A549 (cell line): ENCODE measurements around the gene SERINC3. TPM values are rescaled to one million over a fixed set of nuclear protein-coding genes. Genes with fewer than 3 reads are reported as not detected.

ENCODE experiments used
- ATAC-seq, 2 experiments: fragments of 200-7000 bp in 1 of 2; fragments of >200 bp in 1 of 2; cut with Nextera tagmentation in 1 of 2; cut with Tn5 transposase in 1 of 2; 3 replicates each; pipeline versions ENCODE4 v1.8.0 to v1.9.1; 2018 to 2020; ENCODE audit warnings: mild to moderate bottlenecking in 1 of 2, moderate library complexity in 1 of 2
- CTCF ChIA-PET: fragments of 300-600 bp; sonication (Branson Sonifier 250); formaldehyde crosslinking; extraction: SDS; loops from one replicate; lab custom pipeline; 2021; ENCODE audit warnings: antibody characterized with exemption, inconsistent platforms; lab: Yijun Ruan, JAX
- POLR2A ChIA-PET: fragments of 350-600 bp; formaldehyde crosslinking; extraction: SDS; loops from one replicate; lab custom pipeline; 2021; ENCODE audit warnings: antibody characterized with exemption, inconsistent platforms; lab: Yijun Ruan, JAX
- DNase-seq, 2 experiments: peaks; one replicate each; pipeline versions ENCODE4 v3.0.0 to v3.0.0-alpha.2; 2011 to 2016; ENCODE audit warnings: low read depth in 1 of 2, low spot score in 1 of 2
- FAIRE-seq: peaks from 2 replicates; lab custom pipeline; 2011; peaks lifted over from hg19 to GRCh38; lab: Jason Lieb, UNC
- H3K27ac ChIP-seq, 2 experiments: fragments of >200 bp; sonication (Bioruptor Twin); formaldehyde crosslinking; 3 replicates each; pipeline ENCODE4 v1.5.1; 2016 to 2017
- H3K4me1 ChIP-seq: fragments of >200 bp; sonication (Bioruptor Twin); formaldehyde crosslinking; 3 replicates; pipeline ENCODE4 v1.6.1; 2016
- H3K4me2 ChIP-seq: fragments of >200 bp; sonication (Bioruptor Twin); formaldehyde crosslinking; 3 replicates; pipeline ENCODE4 v1.6.1; 2016
- H3K4me3 ChIP-seq: fragments of >200 bp; sonication (Bioruptor Twin); formaldehyde crosslinking; 3 replicates; pipeline ENCODE4 v1.5.1; 2016
- H3K9me3 ChIP-seq: fragments of >200 bp; sonication (Bioruptor Twin); formaldehyde crosslinking; 3 replicates; pipeline ENCODE4 v1.6.1; 2016
- CBX2 ChIP-seq: fragments of 200-600 bp; sonication (generic); IDR thresholded peaks from 2 replicates; pipeline ENCODE4 v1.6.1; 2016; ENCODE audit warnings: low read depth, mild to moderate bottlenecking, borderline replicate concordance
- CHD4 ChIP-seq: fragments of 200-600 bp; sonication (generic); IDR thresholded peaks from 2 replicates; pipeline ENCODE4 v1.6.1; 2016; ENCODE audit warnings: antibody characterized with exemption, mild to moderate bottlenecking, borderline replicate concordance
- E2F6 ChIP-seq: IDR thresholded peaks from 2 replicates; pipeline ENCODE4 v1.6.1; 2012; ENCODE audit warnings: low read depth, borderline replicate concordance
- EHMT2 ChIP-seq: fragments of 200-600 bp; sonication (generic); IDR thresholded peaks from 2 replicates; pipeline ENCODE4 v1.6.1; 2016; ENCODE audit warnings: antibody characterized with exemption, low read depth, mild to moderate bottlenecking, moderate library complexity
- ESRRA ChIP-seq: fragments of 150-350 bp; IDR thresholded peaks from 2 replicates; pipeline ENCODE4 v1.6.1; 2014; ENCODE audit warnings: mild to moderate bottlenecking, low read length, borderline replicate concordance
- FOSL2 ChIP-seq, 2 experiments: fragments of 450-650 bp in 1 of 2; fragments of >200 bp in 1 of 2; sonication (Bioruptor Twin) in 1 of 2; formaldehyde crosslinking; IDR thresholded peaks; 2 replicates each; pipeline versions ENCODE4 v1.5.0 to v1.6.1; 2016 to 2020; ENCODE audit warnings: mild to moderate bottlenecking in 1 of 2, moderate library complexity in 1 of 2
- GATA3 ChIP-seq: IDR thresholded peaks from 2 replicates; pipeline ENCODE4 v1.6.1; 2012; ENCODE audit warnings: borderline replicate concordance
- HDAC2 ChIP-seq: fragments of 200-600 bp; sonication (generic); IDR thresholded peaks from 2 replicates; pipeline ENCODE4 v1.6.1; 2016
- HMGXB4 ChIP-seq: fragments of 250-450 bp; sonication (Bioruptor Pico); IDR thresholded peaks from 2 replicates; pipeline ENCODE4 v1.5.0; 2021; ENCODE audit warnings: mild to moderate bottlenecking, moderate library complexity, borderline replicate concordance
- HOXB13 ChIP-seq: fragments of 250-450 bp; sonication (Bioruptor Pico); IDR thresholded peaks from 2 replicates; pipeline ENCODE4 v1.5.0; 2020; ENCODE audit warnings: low read depth, mild to moderate bottlenecking, moderate library complexity
- HOXB5 ChIP-seq: fragments of 250-450 bp; sonication (Bioruptor Pico); IDR thresholded peaks from 2 replicates; pipeline ENCODE4 v1.5.0; 2020; ENCODE audit warnings: mild to moderate bottlenecking, moderate library complexity
- JUNB ChIP-seq: fragments of >200 bp; sonication (Bioruptor Twin); formaldehyde crosslinking; IDR thresholded peaks from 2 replicates; pipeline ENCODE4 v1.6.1; 2016
- KDM1A ChIP-seq: fragments of 200-600 bp; sonication (generic); IDR thresholded peaks from 2 replicates; pipeline ENCODE4 v1.6.1; 2016; ENCODE audit warnings: low read depth, mild to moderate bottlenecking
- MAZ ChIP-seq: fragments of 150-350 bp; IDR thresholded peaks from 2 replicates; pipeline ENCODE4 v1.6.1; 2014; ENCODE audit warnings: antibody characterized with exemption, low read depth, low read length, borderline replicate concordance
- MYC ChIP-seq: IDR thresholded peaks from 2 replicates; pipeline ENCODE4 v1.6.1; 2012; ENCODE audit warnings: mild to moderate bottlenecking, inconsistent platforms, low read length, improper control_type of control experiment, borderline replicate concordance
- PHF8 ChIP-seq: fragments of 200-600 bp; sonication (generic); IDR thresholded peaks from 2 replicates; pipeline ENCODE4 v1.6.1; 2016; ENCODE audit warnings: low read depth, mild to moderate bottlenecking, antibody characterized with exemption, moderate library complexity, borderline replicate concordance
- RCOR1 ChIP-seq: fragments of 150-350 bp; IDR thresholded peaks from 2 replicates; pipeline ENCODE4 v1.6.1; 2014; ENCODE audit warnings: antibody characterized with exemption, low read length, low read depth
- RFX5 ChIP-seq: fragments of 450-650 bp; IDR thresholded peaks from 2 replicates; pipeline ENCODE4 v1.7.1; 2014; ENCODE audit warnings: antibody characterized with exemption, mild to moderate bottlenecking, moderate library complexity
- RNF2 ChIP-seq: fragments of 200-600 bp; sonication (generic); IDR thresholded peaks from 2 replicates; pipeline ENCODE4 v1.6.1; 2016; ENCODE audit warnings: low read depth, mild to moderate bottlenecking, antibody characterized with exemption, moderate library complexity, borderline replicate concordance
- SMC3 ChIP-seq: fragments of >200 bp; sonication (Bioruptor Twin); formaldehyde crosslinking; IDR thresholded peaks from 3 replicates; pipeline ENCODE4 v1.6.1; 2018; ENCODE audit warnings: inconsistent platforms
- SREBF2 ChIP-seq: fragments of 450-650 bp; IDR thresholded peaks from 2 replicates; pipeline ENCODE4 v1.6.1; 2014; ENCODE audit warnings: mild to moderate bottlenecking, moderate library complexity
- TFCP2L1 ChIP-seq: fragments of 250-450 bp; sonication (Bioruptor Pico); IDR thresholded peaks from 2 replicates; pipeline ENCODE4 v1.5.0; 2021; ENCODE audit warnings: mild to moderate bottlenecking
- ZC3H11A ChIP-seq: fragments of 450-650 bp; IDR thresholded peaks from 2 replicates; pipeline ENCODE4 v1.6.1; 2014; ENCODE audit warnings: antibody characterized with exemption, mild to moderate bottlenecking
- ZSCAN20 ChIP-seq: fragments of 250-450 bp; sonication (Bioruptor Pico); IDR thresholded peaks from 2 replicates; pipeline ENCODE4 v1.8.0; 2022; ENCODE audit warnings: mild to moderate bottlenecking, moderate library complexity
- WGBS: methylation state at CpG from one replicate; pipeline ENCODE4 v1.1.6; 2017; ENCODE audit errors: missing lambda C conversion rate; 5-methylcytosine and 5-hydroxymethylcytosine counted together
- polyA plus RNA-seq, 4 experiments: library from polyadenylated mRNA; depleted of rRNA in 3 of 4; stranded (reverse); fragments of >200 nt; fragmentation: RNase III in 1 of 4; extraction: RNeasy Plus Mini Kit Qiagen cat#74134 plus additional on column Dnase treatment in 1 of 4; gene quantifications; 2 replicates in 3 of 4; 3 replicates in 1 of 4; pipeline ENCODE4 v1.2.3, GENCODE V29; 2011 to 2017
- TF ChIP-seq, protein P1 (sequence below): fragments of >200 bp; sonication (Bioruptor Twin); formaldehyde crosslinking; IDR thresholded peaks from 3 replicates; pipeline ENCODE4 v1.5.1; 2016
- TF ChIP-seq, protein P2 (sequence below): fragments of >200 bp; sonication (Bioruptor Twin); formaldehyde crosslinking; IDR thresholded peaks from 3 replicates; pipeline ENCODE4 v1.6.1; 2016
- TF ChIP-seq, protein P3 (sequence below): fragments of >200 bp; sonication (Bioruptor Twin); formaldehyde crosslinking; IDR thresholded peaks from 2 replicates; pipeline ENCODE4 v1.6.1; 2016

SERINC3 gene
- polyA plus RNA-seq, 2 of the 4 experiments (the other 2 are of a cell fraction): 62.9 to 159 TPM

- TF ChIP-seq SREBF2 (no peak), TFCP2L1 (no peak), GATA3 (no peak), HOXB13 (no peak), FOSL2 (IDR thresholded peaks at IDR 0.05) (no peak), FOSL2 (CRISPR knock-in tag; IDR thresholded peaks at IDR 0.05) (no peak), RNF2 (no peak)
Measured at GRCh38 chr20:44571362-44571988, 49.6 kb upstream of the SERINC3 start (continued).

- FAIRE-seq (no peak), DNase-seq (no peak), ATAC-seq (no peak)
- TF ChIP-seq PHF8 (no peak), KDM1A (peak; percentile 55; the same call in 1 of the 2 replicates), RCOR1 (no peak), HDAC2 (peak; percentile 63; the same call in 1 of the 2 replicates), CHD4 (no peak)
- Histone ChIP-seq H3K27ac (no peak overlapping the region), H3K4me3 (no peak overlapping the region), H3K9me3 (no peaks in the 10 kb centered on the region), H3K4me2 (no peak overlapping the region), H3K4me1 (peaks cover 20% of the 10 kb centered on the region)
- WGBS: 86% methylated on average over 1 of the region's 1 CpG
- ChIA-PET POLR2A (no interaction called here), CTCF (no interaction called here)
Measured at GRCh38 chr20:44570367-44570766, 48.5 kb upstream of the SERINC3 start.

- no peak for DNase-seq
- Histone ChIP-seq H3K4me2 (no peak overlapping the region), H3K9me3 (no peaks in the 10 kb centered on the region), H3K4me1 (no peaks in the 10 kb centered on the region), H3K27ac (no peak overlapping the region), H3K4me3 (no peak overlapping the region)
- ChIA-PET CTCF (interaction anchor here (1.1 to 1.8 kb wide), 2 partner anchors 11 to 44 kb away, joined by 4 to 6 read pairs; no protein-coding TSS in a partner anchor), POLR2A (interaction anchor here (0.6 kb wide), 1 partner anchor 41 kb away, joined by 3 read pairs; no protein-coding TSS in a partner anchor)
- no peak for FAIRE-seq
- TF ChIP-seq ZSCAN20 (CRISPR knock-in tag): no peak
- TF ChIP-seq, protein P1, sequence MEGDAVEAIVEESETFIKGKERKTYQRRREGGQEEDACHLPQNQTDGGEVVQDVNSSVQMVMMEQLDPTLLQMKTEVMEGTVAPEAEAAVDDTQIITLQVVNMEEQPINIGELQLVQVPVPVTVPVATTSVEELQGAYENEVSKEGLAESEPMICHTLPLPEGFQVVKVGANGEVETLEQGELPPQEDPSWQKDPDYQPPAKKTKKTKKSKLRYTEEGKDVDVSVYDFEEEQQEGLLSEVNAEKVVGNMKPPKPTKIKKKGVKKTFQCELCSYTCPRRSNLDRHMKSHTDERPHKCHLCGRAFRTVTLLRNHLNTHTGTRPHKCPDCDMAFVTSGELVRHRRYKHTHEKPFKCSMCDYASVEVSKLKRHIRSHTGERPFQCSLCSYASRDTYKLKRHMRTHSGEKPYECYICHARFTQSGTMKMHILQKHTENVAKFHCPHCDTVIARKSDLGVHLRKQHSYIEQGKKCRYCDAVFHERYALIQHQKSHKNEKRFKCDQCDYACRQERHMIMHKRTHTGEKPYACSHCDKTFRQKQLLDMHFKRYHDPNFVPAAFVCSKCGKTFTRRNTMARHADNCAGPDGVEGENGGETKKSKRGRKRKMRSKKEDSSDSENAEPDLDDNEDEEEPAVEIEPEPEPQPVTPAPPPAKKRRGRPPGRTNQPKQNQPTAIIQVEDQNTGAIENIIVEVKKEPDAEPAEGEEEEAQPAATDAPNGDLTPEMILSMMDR: no peak
- TF ChIP-seq HOXB13: no peak
- TF ChIP-seq E2F6: no peak
- TF ChIP-seq SMC3: no peak
- TF ChIP-seq HMGXB4 (CRISPR knock-in tag): no peak
- no peak for TF ChIP-seq MAZ
- TF ChIP-seq TFCP2L1: no peak
- no peak for TF ChIP-seq MYC
- TF ChIP-seq HOXB5 (CRISPR knock-in tag): no peak
- TF ChIP-seq JUNB: no peak
- no peak for TF ChIP-seq EHMT2
- TF ChIP-seq, protein P2, sequence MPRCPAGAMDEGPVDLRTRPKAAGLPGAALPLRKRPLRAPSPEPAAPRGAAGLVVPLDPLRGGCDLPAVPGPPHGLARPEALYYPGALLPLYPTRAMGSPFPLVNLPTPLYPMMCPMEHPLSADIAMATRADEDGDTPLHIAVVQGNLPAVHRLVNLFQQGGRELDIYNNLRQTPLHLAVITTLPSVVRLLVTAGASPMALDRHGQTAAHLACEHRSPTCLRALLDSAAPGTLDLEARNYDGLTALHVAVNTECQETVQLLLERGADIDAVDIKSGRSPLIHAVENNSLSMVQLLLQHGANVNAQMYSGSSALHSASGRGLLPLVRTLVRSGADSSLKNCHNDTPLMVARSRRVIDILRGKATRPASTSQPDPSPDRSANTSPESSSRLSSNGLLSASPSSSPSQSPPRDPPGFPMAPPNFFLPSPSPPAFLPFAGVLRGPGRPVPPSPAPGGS: no peak
- TF ChIP-seq ZC3H11A: no peak
- TF ChIP-seq PHF8: no peak
- no peak for TF ChIP-seq ESRRA
- TF ChIP-seq, protein P3, sequence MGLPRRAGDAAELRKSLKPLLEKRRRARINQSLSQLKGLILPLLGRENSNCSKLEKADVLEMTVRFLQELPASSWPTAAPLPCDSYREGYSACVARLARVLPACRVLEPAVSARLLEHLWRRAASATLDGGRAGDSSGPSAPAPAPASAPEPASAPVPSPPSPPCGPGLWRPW: no peak
- no peak for TF ChIP-seq KDM1A
- TF ChIP-seq CBX2: no peak
- TF ChIP-seq RFX5: no peak
- ATAC-seq: no peak
Measured at GRCh38 chr20:44566811-44567210, 44.9 kb upstream of the SERINC3 start.
